ENCODE results near the gene TCN2. TPM values are rescaled to one million over a fixed set of nuclear protein-coding genes. Genes with fewer than 3 reads are reported as not detected.

The TCN2 gene
- total RNA-seq, 2 donors from 2014 or later = 28.7 to 38.2 TPM

GRCh38 chr22:30609260-30610185, 2.5 kb downstream of the TCN2 start:
- H3K4me3 ChIP-seq = peak overlapping the region in 1 of 2 donors; percentile 8
- DNase-seq (ENCODE audit: low spot score) = peak; percentile 79
- no peaks in the 10 kb centered on the region for H3K27me3 ChIP-seq
- H3K36me3 ChIP-seq = peaks cover 3% of the 10 kb centered on the region
- H3K9me3 ChIP-seq = no peaks in the 10 kb centered on the region
- peaks cover 0 to 42% of the 10 kb centered on the region in 2 donors for H3K4me1 ChIP-seq
- TF ChIP-seq, protein P1, sequence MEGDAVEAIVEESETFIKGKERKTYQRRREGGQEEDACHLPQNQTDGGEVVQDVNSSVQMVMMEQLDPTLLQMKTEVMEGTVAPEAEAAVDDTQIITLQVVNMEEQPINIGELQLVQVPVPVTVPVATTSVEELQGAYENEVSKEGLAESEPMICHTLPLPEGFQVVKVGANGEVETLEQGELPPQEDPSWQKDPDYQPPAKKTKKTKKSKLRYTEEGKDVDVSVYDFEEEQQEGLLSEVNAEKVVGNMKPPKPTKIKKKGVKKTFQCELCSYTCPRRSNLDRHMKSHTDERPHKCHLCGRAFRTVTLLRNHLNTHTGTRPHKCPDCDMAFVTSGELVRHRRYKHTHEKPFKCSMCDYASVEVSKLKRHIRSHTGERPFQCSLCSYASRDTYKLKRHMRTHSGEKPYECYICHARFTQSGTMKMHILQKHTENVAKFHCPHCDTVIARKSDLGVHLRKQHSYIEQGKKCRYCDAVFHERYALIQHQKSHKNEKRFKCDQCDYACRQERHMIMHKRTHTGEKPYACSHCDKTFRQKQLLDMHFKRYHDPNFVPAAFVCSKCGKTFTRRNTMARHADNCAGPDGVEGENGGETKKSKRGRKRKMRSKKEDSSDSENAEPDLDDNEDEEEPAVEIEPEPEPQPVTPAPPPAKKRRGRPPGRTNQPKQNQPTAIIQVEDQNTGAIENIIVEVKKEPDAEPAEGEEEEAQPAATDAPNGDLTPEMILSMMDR (IDR thresholded peaks at IDR 0.05) = no peak
- H3K27ac ChIP-seq = peak overlapping the region; percentile 64 to 72

- TF ChIP-seq, protein P1 (IDR thresholded peaks at IDR 0.05) = no peak
- peak; percentile 64 for DNase-seq (ENCODE audit: low spot score)
- Histone ChIP-seq H3K27ac (no peak overlapping the region), H3K27me3 (no peaks in the 10 kb centered on the region), H3K36me3 (peaks cover 3% of the 10 kb centered on the region), H3K4me1 (peaks cover 0 to 42% of the 10 kb centered on the region in 2 donors), H3K4me3 (no peak overlapping the region), H3K9me3 (no peaks in the 10 kb centered on the region)
These were observed 3.3 kb downstream of the TCN2 start for GRCh38 chr22:30610299-30610698.

DNA sequence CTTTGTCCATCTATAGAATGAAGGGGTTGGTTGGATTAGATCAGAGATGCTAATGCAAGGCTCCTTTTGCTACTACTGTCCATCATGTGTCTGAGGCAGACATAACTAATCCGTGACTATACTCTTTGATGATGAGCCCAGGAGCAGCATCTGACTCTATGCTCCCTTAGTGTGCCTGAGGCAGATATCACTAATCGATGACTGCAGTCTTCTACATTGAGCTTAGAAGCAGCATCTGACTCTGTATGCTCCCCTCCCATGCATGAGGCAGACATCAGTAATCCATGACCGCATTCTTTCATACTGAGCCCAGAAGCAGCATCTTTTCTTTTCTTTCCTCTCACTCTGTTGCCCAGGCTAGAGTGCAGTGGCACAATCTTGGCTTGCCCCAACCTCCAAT, 4.2 kb downstream of the TCN2 start:
- Histone ChIP-seq H3K9me3 (no peaks in the 10 kb centered on the region), H3K27me3 (no peaks in the 10 kb centered on the region), H3K4me1 (peaks cover 0 to 34% of the 10 kb centered on the region in 2 donors), H3K4me3 (no peak overlapping the region), H3K27ac (no peak overlapping the region), H3K36me3 (peaks cover 3% of the 10 kb centered on the region)
- DNase-seq (ENCODE audit: low spot score) = no peak
- TF ChIP-seq, protein P1 (IDR thresholded peaks at IDR 0.05) = no peak

DNA sequence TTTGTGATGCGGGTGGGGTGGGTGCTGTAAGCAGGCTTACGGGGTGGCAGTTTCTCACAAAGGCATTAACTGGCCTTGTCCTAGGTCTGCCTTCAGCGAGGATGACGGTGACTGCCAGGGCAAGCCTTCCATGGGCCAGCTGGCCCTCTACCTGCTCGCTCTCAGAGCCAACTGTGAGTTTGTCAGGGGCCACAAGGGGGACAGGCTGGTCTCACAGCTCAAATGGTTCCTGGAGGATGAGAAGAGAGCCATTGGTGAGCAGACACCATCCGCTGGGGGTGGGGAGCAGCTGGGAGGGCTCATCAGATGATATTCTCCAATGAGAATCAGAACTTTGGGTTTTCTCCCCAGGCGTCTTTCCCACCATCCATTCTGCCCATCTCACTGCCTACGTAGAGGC, 5.8 kb downstream of the TCN2 start:
- H3K36me3 ChIP-seq = peaks cover 3% of the 10 kb centered on the region
- no peaks in the 10 kb centered on the region for H3K9me3 ChIP-seq
- no peaks in the 10 kb centered on the region for H3K27me3 ChIP-seq
- peaks cover 0 to 24% of the 10 kb centered on the region in 2 donors for H3K4me1 ChIP-seq
- no peak for DNase-seq (ENCODE audit: low spot score)
- H3K27ac ChIP-seq = no peak overlapping the region
- H3K4me3 ChIP-seq = no peak overlapping the region
- TF ChIP-seq, protein P1 (IDR thresholded peaks at IDR 0.05) = no peak

DNA sequence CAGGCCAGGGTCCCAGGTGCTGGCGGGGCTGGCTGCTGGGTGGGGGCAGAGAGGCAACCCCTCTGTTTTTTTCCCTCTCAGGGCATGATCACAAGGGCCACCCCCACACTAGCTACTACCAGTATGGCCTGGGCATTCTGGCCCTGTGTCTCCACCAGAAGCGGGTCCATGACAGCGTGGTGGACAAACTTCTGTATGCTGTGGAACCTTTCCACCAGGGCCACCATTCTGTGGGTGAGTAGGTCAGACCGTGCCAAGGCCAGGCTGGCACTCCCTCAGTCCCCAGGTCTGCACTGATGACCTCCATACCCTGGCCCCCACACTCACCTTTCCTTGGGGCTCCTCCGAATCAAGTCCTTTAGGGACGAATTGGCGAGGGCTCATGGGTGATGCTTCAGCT, 7.3 kb downstream of the TCN2 start:
- no peaks in the 10 kb centered on the region for H3K9me3 ChIP-seq
- DNase-seq (ENCODE audit: low spot score) = no peak
- TF ChIP-seq, protein P1 (IDR thresholded peaks at IDR 0.05) = no peak
- no peak overlapping the region for H3K27ac ChIP-seq
- no peaks in the 10 kb centered on the region for H3K27me3 ChIP-seq
- H3K36me3 ChIP-seq = peaks cover 3% of the 10 kb centered on the region
- peaks cover 0 to 12% of the 10 kb centered on the region in 2 donors for H3K4me1 ChIP-seq
- no peak overlapping the region for H3K4me3 ChIP-seq
